Measurements from ENCODE around the gene KCNQ4.

Gene KCNQ4

DNA sequence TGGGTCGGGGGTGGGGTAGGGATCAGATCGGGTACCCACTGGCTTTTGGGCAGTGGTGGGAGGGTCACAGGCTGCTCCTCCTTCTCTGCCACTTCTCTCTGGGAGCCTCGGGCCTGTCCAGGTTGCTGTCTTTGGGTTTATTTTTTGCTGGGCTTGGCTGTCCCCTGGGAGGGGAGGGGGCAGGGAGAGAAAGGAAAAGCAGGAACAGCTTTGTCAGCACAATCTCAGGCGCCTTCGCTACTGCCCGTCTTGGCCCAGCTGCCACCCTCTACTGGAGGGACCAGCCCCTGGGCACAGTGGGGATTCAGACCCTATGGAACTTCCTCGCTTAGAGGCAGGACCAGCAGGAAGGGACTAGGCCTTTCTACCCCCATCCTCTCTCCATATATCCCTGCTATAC, 8.4 kb downstream of the KCNQ4 start:
- TF ChIP-seq SUZ12 (IDR thresholded peaks at IDR 0.05; ENCODE audit: extremely low read depth, insufficient read depth, insufficient read length) (no peak), ZNF274 (IDR thresholded peaks at IDR 0.05; ENCODE audit: low read depth, low read length) (no peak), YY1 (IDR thresholded peaks at IDR 0.05; ENCODE audit: insufficient read depth, insufficient read length) (no peak)
- Histone ChIP-seq H3K9me3 (ENCODE audit: insufficient read depth, low read length) (no peaks in the 10 kb centered on the region), H3K4me3 (ENCODE audit: insufficient read length, low read depth) (no peak overlapping the region), H3K27me3 (ENCODE audit: insufficient read depth, insufficient read length) (no peaks in the 10 kb centered on the region), H3K9ac (ENCODE audit: insufficient read length, low read depth) (no peak overlapping the region), H3K4me1 (ENCODE audit: insufficient read depth, insufficient read length) (peaks cover 42% of the 10 kb centered on the region), H3K36me3 (ENCODE audit: insufficient read depth, insufficient read length, low read length) (no peaks in the 10 kb centered on the region)
- no peak for DNase-seq (ENCODE audit: low read depth, low spot score)

DNA sequence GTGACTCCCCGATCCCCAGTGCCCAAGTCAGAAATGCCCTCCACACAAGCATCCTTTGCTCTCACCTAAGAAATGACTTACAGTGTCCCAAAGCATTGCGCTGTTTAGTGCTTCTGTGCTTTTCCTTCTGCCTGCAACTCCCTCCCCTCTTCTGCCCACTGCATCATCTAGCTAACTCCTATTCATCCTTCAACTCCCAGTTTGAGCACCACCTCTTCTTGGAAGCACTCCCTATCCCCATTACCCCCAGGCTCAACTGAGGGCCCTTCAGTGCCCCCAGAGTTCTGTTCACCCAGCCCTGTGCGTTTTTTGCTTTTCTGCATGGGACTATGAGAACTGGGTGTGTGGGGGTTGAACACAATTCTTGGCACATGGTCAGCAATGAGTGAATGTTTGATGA, 10.0 kb downstream of the KCNQ4 start:
- Histone ChIP-seq H3K9me3 (ENCODE audit: insufficient read depth, low read length) (no peaks in the 10 kb centered on the region), H3K4me1 (ENCODE audit: insufficient read depth, insufficient read length) (peaks cover 41% of the 10 kb centered on the region), H3K27me3 (ENCODE audit: insufficient read depth, insufficient read length) (no peaks in the 10 kb centered on the region), H3K36me3 (ENCODE audit: insufficient read depth, insufficient read length, low read length) (no peaks in the 10 kb centered on the region), H3K9ac (ENCODE audit: insufficient read length, low read depth) (no peak overlapping the region), H3K4me3 (ENCODE audit: insufficient read length, low read depth) (no peak overlapping the region)
- DNase-seq (ENCODE audit: low read depth, low spot score): no peak
- no peak for TF ChIP-seq YY1 (IDR thresholded peaks at IDR 0.05; ENCODE audit: insufficient read depth, insufficient read length)
- no peak for TF ChIP-seq ZNF274 (IDR thresholded peaks at IDR 0.05; ENCODE audit: low read depth, low read length)
- TF ChIP-seq SUZ12 (IDR thresholded peaks at IDR 0.05; ENCODE audit: extremely low read depth, insufficient read depth, insufficient read length): no peak

DNA sequence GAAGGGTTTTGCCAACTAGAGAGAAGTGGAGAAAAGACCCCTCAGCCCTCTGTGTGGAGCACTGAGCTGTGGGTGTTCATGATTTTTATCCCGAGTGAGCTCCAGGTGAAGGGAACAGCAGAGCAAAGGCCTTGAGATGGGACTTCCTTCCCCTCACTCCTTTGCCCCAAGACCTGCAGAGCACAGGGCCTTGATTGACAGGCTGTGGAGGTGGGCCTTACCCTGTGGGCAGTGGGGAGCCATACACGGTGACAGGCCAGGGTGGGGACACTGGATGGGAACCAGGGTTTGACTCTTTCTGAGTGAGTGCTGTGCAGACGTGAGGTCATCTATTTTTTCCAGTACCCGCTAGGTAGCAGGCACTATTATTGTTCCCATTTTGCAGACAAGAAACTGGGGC, 10.5 kb downstream of the KCNQ4 start:
- Histone ChIP-seq H3K36me3 (ENCODE audit: insufficient read depth, insufficient read length, low read length) (no peaks in the 10 kb centered on the region), H3K4me3 (ENCODE audit: insufficient read length, low read depth) (no peak overlapping the region), H3K9me3 (ENCODE audit: insufficient read depth, low read length) (no peaks in the 10 kb centered on the region), H3K9ac (ENCODE audit: insufficient read length, low read depth) (no peak overlapping the region), H3K27me3 (ENCODE audit: insufficient read depth, insufficient read length) (no peaks in the 10 kb centered on the region), H3K4me1 (ENCODE audit: insufficient read depth, insufficient read length) (peaks cover 43% of the 10 kb centered on the region)
- DNase-seq (ENCODE audit: low read depth, low spot score): no peak
- TF ChIP-seq YY1 (IDR thresholded peaks at IDR 0.05; ENCODE audit: insufficient read depth, insufficient read length): no peak
- no peak for TF ChIP-seq SUZ12 (IDR thresholded peaks at IDR 0.05; ENCODE audit: extremely low read depth, insufficient read depth, insufficient read length)
- no peak for TF ChIP-seq ZNF274 (IDR thresholded peaks at IDR 0.05; ENCODE audit: low read depth, low read length)

DNA sequence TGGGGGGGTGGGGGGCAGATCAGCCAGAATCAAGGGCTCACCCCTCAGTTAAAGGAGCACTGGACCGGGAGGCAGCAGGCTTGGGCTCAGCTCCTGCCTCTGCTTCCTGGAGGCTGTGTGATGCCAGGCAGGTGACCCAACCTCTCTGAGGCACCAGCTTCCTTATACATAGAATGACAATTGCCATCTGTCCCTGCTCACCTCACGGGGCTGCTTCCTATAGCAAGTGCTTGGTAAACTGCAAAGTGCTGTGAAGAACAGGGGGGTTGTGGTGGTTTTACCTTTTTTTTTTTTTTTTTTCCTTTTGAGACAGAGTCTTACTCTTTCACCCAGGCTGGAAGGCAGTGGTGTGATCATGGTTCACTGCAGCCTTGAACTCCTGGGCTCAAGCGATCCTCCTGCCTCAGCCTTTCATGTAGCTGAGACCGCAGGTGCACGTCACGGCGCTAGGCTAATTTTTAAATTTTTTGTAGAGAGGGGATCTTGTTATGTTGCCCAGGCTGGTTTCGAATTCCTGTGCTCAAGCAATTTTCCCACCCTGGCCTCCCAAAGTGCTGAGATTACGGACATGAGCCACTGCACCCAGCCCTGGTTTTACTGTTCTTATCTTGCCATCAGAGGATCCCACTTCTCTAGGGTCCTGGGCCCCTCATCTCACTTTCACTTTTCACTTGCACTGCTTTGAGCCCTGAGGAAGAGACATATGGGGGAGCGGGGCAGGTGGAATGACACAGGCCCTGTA, 11.6 kb downstream of the KCNQ4 start:
- peaks cover 40% of the 10 kb centered on the region for H3K4me1 ChIP-seq (ENCODE audit: insufficient read depth, insufficient read length)
- no peaks in the 10 kb centered on the region for H3K9me3 ChIP-seq (ENCODE audit: insufficient read depth, low read length)
- H3K4me3 ChIP-seq (ENCODE audit: insufficient read length, low read depth): no peak overlapping the region
- no peaks in the 10 kb centered on the region for H3K36me3 ChIP-seq (ENCODE audit: insufficient read depth, insufficient read length, low read length)
- TF ChIP-seq SUZ12 (IDR thresholded peaks at IDR 0.05; ENCODE audit: extremely low read depth, insufficient read depth, insufficient read length) (no peak), YY1 (IDR thresholded peaks at IDR 0.05; ENCODE audit: insufficient read depth, insufficient read length) (no peak), ZNF274 (IDR thresholded peaks at IDR 0.05; ENCODE audit: low read depth, low read length) (no peak)
- no peaks in the 10 kb centered on the region for H3K27me3 ChIP-seq (ENCODE audit: insufficient read depth, insufficient read length)
- no peak for DNase-seq (ENCODE audit: low read depth, low spot score)
- no peak overlapping the region for H3K9ac ChIP-seq (ENCODE audit: insufficient read length, low read depth)

DNA sequence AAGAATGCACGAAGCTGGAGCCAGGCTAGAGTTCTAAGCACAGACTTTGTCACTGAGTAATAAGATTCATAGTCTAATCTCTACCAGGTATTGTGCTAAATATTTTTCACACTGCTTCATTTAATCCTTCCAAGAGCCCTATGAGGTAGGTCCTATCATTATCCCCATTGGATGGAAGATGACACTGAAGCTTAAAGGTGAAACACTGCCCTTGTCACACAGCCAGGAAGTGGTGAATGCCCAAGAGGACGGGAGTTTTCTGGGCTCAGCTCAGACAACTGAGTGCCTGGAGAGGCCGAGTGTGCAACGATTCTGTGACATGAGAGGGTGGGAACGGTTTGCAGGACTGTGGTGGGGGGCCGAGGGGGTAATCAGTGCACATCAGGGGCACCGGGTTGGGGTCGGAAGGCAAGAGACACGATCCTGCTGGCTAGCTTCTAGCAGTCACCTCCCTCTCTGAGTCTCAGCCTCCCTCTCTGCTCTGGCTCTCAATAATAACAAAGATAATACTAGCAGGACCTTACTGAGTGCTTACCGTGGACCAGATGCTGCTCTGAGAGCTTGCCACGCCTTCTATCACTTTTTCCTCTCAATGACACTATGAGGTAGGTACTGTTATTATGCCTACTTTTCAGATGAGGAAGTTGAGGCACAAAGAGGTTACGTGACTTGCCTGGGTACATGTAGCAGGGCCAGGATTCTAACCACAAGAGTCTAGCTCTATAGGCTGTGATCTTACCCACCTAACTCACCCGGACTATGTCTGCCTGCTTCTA, 12.4 kb downstream of the KCNQ4 start:
- Histone ChIP-seq H3K4me3 (ENCODE audit: insufficient read length, low read depth) (no peak overlapping the region), H3K9me3 (ENCODE audit: insufficient read depth, low read length) (no peaks in the 10 kb centered on the region), H3K9ac (ENCODE audit: insufficient read length, low read depth) (no peak overlapping the region), H3K36me3 (ENCODE audit: insufficient read depth, insufficient read length, low read length) (no peaks in the 10 kb centered on the region), H3K27me3 (ENCODE audit: insufficient read depth, insufficient read length) (no peaks in the 10 kb centered on the region), H3K4me1 (ENCODE audit: insufficient read depth, insufficient read length) (peaks cover 39% of the 10 kb centered on the region)
- no peak for TF ChIP-seq YY1 (IDR thresholded peaks at IDR 0.05; ENCODE audit: insufficient read depth, insufficient read length)
- no peak for TF ChIP-seq SUZ12 (IDR thresholded peaks at IDR 0.05; ENCODE audit: extremely low read depth, insufficient read depth, insufficient read length)
- no peak for TF ChIP-seq ZNF274 (IDR thresholded peaks at IDR 0.05; ENCODE audit: low read depth, low read length)
- no peak for DNase-seq (ENCODE audit: low read depth, low spot score)

DNA sequence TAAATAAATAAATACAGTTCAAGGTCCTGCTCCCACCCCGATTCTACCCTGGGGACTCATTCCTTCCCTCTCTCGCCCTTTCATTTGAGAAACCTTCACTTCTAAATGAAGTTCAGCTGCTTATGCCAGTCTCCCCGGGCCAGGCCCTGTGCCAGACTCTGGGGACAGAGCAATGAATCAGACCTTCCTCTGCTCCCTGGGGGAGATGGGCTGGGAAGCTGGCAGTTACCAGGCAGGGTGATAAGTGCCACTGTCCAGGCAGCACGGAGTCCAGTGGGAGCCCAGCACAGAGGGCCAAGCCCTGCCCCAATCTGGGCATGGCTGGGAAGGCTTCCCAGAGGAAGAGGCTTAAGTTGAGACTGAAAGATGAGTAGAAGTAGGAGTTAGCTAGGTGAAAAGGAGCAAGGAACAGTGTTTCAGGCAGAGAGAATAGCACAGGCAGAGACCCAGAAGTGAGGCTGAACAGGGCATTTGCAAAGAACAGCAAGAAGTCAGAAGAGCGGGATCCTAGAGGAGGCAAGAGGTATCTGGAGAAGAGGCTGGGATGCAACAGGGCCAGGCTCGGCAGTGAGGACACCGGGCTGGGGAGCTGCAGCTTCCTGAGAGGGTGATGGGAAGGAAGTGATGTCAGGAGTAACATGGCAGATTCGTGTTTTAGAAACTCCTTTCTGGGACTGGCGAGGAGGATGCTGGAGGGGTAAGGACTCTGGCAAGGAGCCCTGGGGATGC, 13.5 kb downstream of the KCNQ4 start:
- TF ChIP-seq YY1 (IDR thresholded peaks at IDR 0.05; ENCODE audit: insufficient read depth, insufficient read length): no peak
- TF ChIP-seq ZNF274 (IDR thresholded peaks at IDR 0.05; ENCODE audit: low read depth, low read length): no peak
- TF ChIP-seq SUZ12 (IDR thresholded peaks at IDR 0.05; ENCODE audit: extremely low read depth, insufficient read depth, insufficient read length): no peak
- Histone ChIP-seq H3K9ac (ENCODE audit: insufficient read length, low read depth) (no peak overlapping the region), H3K36me3 (ENCODE audit: insufficient read depth, insufficient read length, low read length) (no peaks in the 10 kb centered on the region), H3K9me3 (ENCODE audit: insufficient read depth, low read length) (no peaks in the 10 kb centered on the region), H3K4me3 (ENCODE audit: insufficient read length, low read depth) (no peak overlapping the region), H3K4me1 (ENCODE audit: insufficient read depth, insufficient read length) (peaks cover 41% of the 10 kb centered on the region), H3K27me3 (ENCODE audit: insufficient read depth, insufficient read length) (peaks cover 4% of the 10 kb centered on the region)
- DNase-seq (ENCODE audit: low read depth, low spot score): no peak

DNA sequence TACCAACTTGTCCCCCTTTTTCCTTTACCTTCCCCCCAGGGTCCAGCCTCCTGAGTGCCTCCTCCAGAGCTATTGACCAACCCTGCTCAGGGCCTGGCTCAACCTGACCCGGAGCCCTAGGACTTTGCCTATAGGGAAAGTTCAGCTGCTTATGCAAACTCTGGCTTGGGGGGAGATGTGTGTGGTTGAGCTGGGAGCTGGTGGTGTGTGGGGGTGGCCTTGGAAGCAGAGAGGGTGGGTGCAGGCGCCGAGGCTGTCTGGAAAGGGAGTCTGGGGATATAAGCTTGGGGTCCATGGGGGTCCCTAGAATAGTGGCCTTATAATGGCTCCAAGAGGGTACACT, 14.1 kb downstream of the KCNQ4 start:
- no peak for TF ChIP-seq SUZ12 (IDR thresholded peaks at IDR 0.05; ENCODE audit: extremely low read depth, insufficient read depth, insufficient read length)
- TF ChIP-seq ZNF274 (IDR thresholded peaks at IDR 0.05; ENCODE audit: low read depth, low read length): no peak
- TF ChIP-seq YY1 (IDR thresholded peaks at IDR 0.05; ENCODE audit: insufficient read depth, insufficient read length): no peak
- Histone ChIP-seq H3K4me3 (ENCODE audit: insufficient read length, low read depth) (no peak overlapping the region), H3K9ac (ENCODE audit: insufficient read length, low read depth) (no peak overlapping the region), H3K27me3 (ENCODE audit: insufficient read depth, insufficient read length) (peaks cover 4% of the 10 kb centered on the region), H3K4me1 (ENCODE audit: insufficient read depth, insufficient read length) (peaks cover 41% of the 10 kb centered on the region), H3K9me3 (ENCODE audit: insufficient read depth, low read length) (no peaks in the 10 kb centered on the region), H3K36me3 (ENCODE audit: insufficient read depth, insufficient read length, low read length) (no peaks in the 10 kb centered on the region)
- DNase-seq (ENCODE audit: low read depth, low spot score): no peak

Data from NT2/D1 (cell line).